MG63 (cell line): Measurements from ENCODE around the gene SLC16A9. TPM values are rescaled to one million over a fixed set of nuclear protein-coding genes. Genes with fewer than 3 reads are reported as not detected.

ENCODE experiments used
- DNase-seq: peaks from one replicate; pipeline ENCODE4 v3.0.0-alpha.2; 2020
- H3K27me3 ChIP-seq: fragments of 250-450 bp; sonication (Bioruptor Pico); 2 replicates; pipeline ENCODE4 v1.5.1; 2020; ENCODE audit warnings: mild to moderate bottlenecking, moderate library complexity
- H3K36me3 ChIP-seq: fragments of 250-450 bp; sonication (Bioruptor Pico); 2 replicates; pipeline ENCODE4 v1.5.1; 2020; ENCODE audit warnings: mild to moderate bottlenecking, moderate library complexity
- H3K4me3 ChIP-seq: fragments of 250-450 bp; sonication (Bioruptor Pico); 2 replicates; pipeline ENCODE4 v1.5.1; 2020; ENCODE audit warnings: mild to moderate bottlenecking, moderate library complexity
- H3K9me3 ChIP-seq: fragments of 250-450 bp; sonication (Bioruptor Pico); 2 replicates; pipeline ENCODE4 v1.5.1; 2020; ENCODE audit warnings: mild to moderate bottlenecking, moderate library complexity
- total RNA-seq: library from RNA; depleted of rRNA; stranded (reverse); fragments of >200 nt; shearing (Covaris generic); gene quantifications from 2 replicates; pipeline ENCODE4 v1.2.3, GENCODE V29; 2014; ENCODE audit warnings: low replicate concordance; rRNA removed

Gene SLC16A9
- total RNA-seq, 1 experiment from 2014 or later, result 1.4 TPM

DNA sequence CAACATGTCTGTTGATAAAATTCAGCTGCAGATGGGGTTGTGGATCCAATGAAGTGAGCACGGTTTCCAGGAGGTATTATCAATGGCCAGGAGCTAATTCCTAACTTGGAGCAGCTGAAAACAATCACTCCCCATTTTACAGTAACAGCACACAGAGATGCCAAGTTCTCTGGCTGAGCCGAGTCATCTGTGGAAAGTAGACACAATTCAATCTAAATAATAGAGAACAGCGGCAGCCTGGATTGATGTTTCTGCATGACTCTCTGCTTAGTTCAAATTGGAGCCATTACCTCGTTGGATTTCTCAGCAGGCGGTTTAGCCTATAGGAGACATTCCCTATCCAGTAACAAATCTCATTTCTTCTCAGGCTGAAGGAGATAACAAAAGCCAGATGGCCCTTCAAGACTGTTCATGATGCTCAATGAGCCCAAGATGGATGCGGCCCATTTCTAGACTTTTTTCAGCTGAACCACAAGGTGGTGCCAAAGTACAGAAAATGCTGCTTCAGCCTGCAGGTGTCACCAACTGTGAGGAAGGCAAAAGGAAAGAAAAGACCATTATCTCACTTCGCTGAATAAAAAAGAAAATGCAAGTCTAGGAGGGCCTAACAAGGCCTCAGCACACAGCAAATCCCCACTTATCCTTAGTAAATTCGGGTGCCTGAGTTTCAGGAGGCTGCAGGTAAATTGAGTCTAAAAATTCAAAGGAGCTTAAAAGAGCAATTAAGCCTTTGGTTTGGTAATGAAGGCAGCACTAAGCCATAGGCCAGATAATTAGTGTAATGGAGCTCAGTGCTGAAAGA is 83.7 kb downstream of the SLC16A9 start:
- Histone ChIP-seq H3K4me3 (no peak overlapping the region), H3K27me3 (no peaks in the 10 kb centered on the region; the same call in 1 of the 2 replicates), H3K36me3 (no peaks in the 10 kb centered on the region), H3K9me3 (no peaks in the 10 kb centered on the region)
- DNase-seq, result no peak

DNA sequence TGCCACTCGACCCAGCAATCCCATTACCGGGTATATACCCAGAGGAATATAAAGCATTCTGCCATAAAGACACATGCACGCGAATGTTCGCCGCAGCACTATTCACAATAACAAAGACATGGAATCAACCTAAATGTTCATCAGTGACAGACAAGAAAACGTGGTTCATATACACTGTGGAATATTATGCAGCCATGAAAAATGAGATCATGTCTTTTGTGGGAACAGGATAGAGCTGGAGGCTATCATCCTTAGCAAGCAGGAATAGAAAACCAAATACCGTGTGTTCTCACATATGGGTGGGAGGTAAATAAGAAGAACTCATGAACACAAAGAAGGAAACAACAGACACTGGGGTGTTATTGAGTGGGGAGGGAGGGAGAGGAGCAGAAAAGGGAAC is 84.7 kb downstream of the SLC16A9 start:
- Histone ChIP-seq H3K4me3 (no peak overlapping the region), H3K9me3 (no peaks in the 10 kb centered on the region), H3K36me3 (no peaks in the 10 kb centered on the region), H3K27me3 (no peaks in the 10 kb centered on the region; the same call in 1 of the 2 replicates)
- DNase-seq, result no peak

DNA sequence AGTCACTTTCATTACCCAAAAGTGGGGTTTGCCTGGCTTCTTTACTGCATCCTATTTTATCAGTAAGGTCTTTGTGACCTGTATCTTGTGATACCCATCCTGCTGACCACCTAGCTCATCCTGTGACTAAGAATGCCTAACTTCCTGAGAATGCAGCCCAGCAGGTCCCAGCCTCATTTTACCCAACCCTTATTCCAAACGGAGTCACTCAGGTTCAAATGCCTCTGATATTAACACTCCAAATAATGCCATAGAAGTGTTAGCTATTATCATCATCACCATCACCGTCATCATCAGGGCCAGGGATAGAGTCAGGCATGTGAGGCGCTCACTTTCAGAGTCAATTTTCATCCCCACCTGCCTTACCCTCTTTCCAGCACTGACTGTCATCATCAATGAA is 85.5 kb downstream of the SLC16A9 start:
- DNase-seq, result no peak
- no peaks in the 10 kb centered on the region for H3K27me3 ChIP-seq
- no peaks in the 10 kb centered on the region for H3K9me3 ChIP-seq
- no peaks in the 10 kb centered on the region for H3K36me3 ChIP-seq
- no peak overlapping the region for H3K4me3 ChIP-seq

DNA sequence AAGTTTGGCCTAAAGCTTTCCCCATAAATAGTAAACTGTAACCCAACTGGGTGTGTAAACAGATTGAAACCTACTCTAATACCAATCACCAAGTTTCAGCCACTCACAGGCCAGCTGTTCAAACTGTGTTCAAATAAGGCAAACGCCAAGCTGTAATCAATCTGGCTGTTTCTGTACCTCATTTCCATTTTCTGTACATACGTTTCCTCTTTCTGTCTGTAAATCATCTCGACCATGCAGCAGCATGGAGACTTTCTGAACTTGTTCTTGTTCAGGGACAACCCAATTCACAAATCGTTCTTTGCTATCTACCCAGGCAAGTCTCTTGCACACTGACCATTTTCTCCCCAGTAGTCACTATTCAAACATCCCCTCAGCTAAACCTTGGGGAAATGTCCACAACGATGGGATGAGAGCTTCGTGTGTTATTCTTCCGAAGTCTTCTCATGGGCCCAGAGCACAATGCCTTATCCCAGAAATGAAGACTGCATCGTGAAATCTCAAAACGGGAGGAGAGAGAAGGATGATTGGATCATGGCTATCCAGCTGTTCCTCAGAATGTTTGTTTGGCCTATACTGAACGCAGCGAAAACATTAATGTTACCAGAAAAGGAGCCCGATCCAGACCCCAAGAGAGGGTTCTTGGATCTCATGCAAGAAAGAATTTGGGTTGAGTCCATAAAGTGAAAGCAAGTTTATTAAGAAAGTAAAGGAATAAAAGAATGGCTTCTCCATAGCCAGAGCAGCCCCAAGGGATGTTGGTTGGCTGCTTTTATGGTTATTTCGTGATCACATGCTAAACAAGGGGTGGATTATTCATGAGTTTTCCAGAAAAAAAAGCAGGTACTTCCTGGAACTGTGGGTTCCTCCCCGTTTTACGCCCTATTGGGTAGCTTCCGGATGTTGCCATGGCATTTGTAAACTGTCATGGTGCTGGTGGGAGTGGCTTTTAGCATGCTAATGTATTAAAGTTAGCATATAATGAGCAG is 86.2 kb downstream of the SLC16A9 start:
- Histone ChIP-seq H3K9me3 (no peaks in the 10 kb centered on the region), H3K4me3 (no peak overlapping the region), H3K27me3 (no peaks in the 10 kb centered on the region), H3K36me3 (no peaks in the 10 kb centered on the region)
- DNase-seq, result no peak

DNA sequence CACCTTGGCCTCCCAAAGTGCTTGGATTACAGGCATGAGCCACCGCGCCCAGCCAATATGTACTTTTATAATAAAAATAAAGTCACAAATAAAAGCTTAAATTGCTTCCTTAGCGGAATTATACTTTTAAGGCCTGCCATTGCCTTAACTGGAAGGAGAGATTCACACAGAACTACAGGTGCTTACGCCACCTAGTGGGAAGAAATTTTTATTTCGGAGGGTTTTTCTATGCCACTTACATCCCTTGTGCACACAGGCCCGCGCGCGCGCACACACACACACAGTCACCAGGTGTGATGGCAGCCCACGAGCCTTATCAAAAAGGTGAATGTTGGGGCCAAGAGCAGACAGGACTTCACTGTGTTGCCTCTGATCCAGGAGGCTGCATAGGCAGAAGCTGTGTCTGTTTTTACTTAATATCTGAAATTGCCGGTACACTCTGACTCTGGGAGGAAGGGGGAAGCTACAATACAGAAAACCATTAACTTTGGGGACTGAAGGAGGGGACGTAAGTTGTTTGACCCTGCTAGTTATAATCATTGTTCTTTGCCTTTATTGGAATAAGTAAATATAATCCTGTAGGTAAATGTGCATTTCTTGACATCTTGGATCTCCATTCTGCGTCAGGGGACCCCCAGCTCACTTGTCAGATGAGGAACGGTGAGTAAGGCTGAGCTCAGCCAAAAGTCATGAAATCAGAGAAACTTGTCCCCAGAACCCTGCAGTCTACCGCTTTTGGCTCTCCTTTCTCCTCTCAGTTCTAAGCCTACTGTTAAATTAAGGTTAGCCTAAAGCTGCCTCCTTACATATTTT is 87.1 kb downstream of the SLC16A9 start:
- Histone ChIP-seq H3K4me3 (no peak overlapping the region), H3K9me3 (no peaks in the 10 kb centered on the region), H3K27me3 (no peaks in the 10 kb centered on the region), H3K36me3 (no peaks in the 10 kb centered on the region)
- peak; percentile 5 for DNase-seq

DNA sequence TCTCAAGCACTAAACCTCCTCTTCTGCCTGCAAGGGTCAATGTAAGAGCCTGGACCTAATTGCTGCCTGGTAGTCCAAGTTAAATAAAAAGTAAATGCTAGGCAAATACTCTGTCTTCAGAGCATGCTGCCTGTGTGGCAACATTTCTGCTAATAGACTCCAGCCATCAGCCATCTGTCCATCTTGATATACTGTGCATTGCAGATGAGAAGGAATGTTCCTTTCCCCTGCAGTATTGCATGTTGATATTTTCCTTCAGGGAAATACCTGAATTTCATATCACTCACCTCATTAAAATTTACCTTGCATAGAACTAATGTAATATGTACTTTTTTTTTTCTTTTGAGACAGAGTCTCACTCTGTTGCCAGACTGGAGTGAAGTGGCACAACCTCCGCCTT is 87.9 kb downstream of the SLC16A9 start:
- no peaks in the 10 kb centered on the region for H3K9me3 ChIP-seq
- H3K4me3 ChIP-seq, result no peak overlapping the region
- H3K36me3 ChIP-seq, result no peaks in the 10 kb centered on the region
- H3K27me3 ChIP-seq, result no peaks in the 10 kb centered on the region
- DNase-seq, result no peak

DNA sequence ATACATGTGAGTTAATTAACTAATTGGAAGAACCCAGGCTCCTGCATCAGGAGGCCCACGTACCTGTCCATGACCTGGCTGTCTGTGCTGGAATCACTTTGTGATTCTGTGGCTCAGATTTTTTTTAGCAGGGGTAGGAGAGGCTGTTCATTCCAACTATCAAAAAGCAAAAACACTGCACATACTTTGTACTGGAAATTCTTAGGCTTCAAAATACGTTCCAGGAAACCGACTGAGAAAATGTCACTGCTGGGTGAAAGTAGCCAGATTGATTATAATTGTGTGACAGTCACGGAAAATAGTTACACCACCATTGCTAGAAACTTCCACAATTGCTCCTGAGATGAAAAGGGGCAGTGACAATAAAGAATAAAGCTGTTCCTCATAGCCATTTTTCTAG is 91.0 kb downstream of the SLC16A9 start:
- Histone ChIP-seq H3K27me3 (no peaks in the 10 kb centered on the region), H3K4me3 (no peak overlapping the region), H3K9me3 (no peaks in the 10 kb centered on the region), H3K36me3 (no peaks in the 10 kb centered on the region)
- DNase-seq, result no peak

DNA sequence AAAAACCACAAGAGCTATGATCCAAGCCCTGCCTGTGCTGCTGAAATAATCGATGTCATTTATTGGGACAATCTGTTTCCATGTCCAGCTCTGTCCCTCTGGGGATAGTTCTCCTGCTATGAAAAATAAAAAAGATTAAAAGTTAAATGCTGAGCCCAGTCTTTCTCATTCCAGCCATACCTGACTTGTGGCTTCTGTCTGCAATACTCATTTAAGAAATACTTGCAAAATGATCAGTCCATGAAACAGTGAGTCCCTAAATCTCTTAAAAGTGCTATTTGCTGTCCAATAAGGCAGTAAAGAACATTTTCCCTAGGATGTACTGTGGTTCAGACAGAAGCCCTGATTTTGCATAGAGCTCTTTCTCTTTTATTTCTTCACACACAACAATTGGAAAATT is 91.7 kb downstream of the SLC16A9 start:
- DNase-seq, result no peak
- H3K4me3 ChIP-seq, result no peak overlapping the region
- H3K27me3 ChIP-seq, result no peaks in the 10 kb centered on the region
- H3K9me3 ChIP-seq, result no peaks in the 10 kb centered on the region
- no peaks in the 10 kb centered on the region for H3K36me3 ChIP-seq

DNA sequence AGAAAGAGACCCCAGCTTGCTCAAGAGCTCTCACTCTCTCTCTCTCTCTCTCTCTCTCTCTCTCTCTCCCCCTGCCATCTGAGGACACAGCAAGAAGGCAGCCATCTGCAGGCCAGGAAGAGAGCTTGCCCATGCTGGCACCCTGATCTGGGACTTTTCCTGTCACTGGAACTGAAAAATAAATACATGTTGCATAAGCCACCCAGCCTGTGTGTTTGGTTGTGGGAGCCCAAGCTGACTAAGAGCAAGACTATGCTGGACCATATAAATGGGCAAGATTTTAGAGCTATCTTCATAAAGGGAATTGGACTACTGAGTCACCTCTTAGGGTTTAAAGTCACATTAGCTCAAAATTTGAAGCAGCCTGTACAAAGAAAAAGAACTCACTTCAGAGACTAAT is 98.6 kb downstream of the SLC16A9 start:
- no peaks in the 10 kb centered on the region for H3K36me3 ChIP-seq
- no peak overlapping the region for H3K4me3 ChIP-seq
- no peaks in the 10 kb centered on the region for H3K9me3 ChIP-seq
- no peak for DNase-seq
- no peaks in the 10 kb centered on the region for H3K27me3 ChIP-seq

DNA sequence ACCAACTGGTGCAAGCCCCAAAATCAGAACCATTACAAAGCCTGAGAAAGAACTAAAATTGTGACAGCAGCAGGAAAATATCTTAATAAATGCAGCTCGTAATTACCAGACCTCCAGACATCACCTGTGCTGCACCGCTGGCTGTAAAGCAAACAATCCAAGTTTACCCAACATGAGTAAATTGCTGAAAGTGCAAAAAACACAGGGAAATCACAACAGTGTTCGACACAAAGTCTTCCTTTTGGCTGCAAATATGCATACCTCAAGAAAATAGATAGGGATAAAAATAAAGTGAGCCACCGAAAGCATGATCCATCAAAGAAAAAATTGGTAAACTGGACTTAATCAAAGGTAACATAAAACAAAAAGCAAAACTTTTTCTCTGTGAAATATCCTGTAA is 101.7 kb downstream of the SLC16A9 start:
- no peaks in the 10 kb centered on the region for H3K36me3 ChIP-seq
- DNase-seq, result no peak
- H3K27me3 ChIP-seq, result no peaks in the 10 kb centered on the region
- no peak overlapping the region for H3K4me3 ChIP-seq
- H3K9me3 ChIP-seq, result no peaks in the 10 kb centered on the region

DNA sequence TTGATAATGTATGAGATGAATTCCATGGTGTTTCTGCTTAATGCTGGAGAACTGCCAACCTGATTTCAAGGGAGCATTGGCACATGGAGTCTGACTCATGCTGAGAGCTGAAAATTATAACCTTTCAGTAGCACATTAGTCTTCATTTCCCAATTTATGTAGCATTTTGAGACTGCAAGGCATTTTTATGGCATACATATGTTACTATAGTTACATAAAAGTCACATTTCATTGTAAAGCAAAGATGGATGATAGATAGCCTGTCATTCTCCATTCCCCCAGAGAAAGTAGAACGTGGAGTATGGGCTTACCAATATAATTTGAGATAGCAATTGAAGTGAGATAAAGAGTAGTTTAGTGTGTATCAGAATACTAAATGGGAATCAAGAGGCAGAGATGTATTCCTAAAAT is 103.1 kb downstream of the SLC16A9 start:
- no peaks in the 10 kb centered on the region for H3K27me3 ChIP-seq
- no peaks in the 10 kb centered on the region for H3K36me3 ChIP-seq
- H3K4me3 ChIP-seq, result no peak overlapping the region
- no peaks in the 10 kb centered on the region for H3K9me3 ChIP-seq
- DNase-seq, result no peak

DNA sequence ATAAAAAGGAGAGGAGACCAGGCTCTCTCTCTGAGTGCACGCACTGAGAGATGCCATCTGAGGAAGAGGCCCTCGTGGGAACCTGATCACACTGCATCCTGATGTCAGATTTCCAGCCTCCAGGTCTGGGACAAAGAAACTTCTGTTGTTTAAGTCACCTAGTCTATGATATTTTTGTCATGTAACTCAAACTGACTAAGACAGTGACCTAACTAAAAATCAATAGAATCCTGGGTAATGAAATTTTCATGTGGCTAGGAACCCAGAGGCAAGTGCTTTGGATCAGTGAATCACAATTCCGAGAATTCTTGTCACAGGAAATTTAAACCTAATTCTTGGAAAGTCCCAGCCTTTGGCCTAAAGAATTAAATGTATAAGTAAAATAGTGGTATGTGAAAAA is 107.7 kb downstream of the SLC16A9 start:
- H3K4me3 ChIP-seq, result no peak overlapping the region
- no peaks in the 10 kb centered on the region for H3K27me3 ChIP-seq
- no peaks in the 10 kb centered on the region for H3K36me3 ChIP-seq
- DNase-seq, result no peak
- H3K9me3 ChIP-seq, result no peaks in the 10 kb centered on the region

Other genes with a start within 250 kb of the SLC16A9 start
- gene MRLN, start 43.6 kb upstream of the SLC16A9 start, total RNA-seq, result not detected in 2 replicates
- 19.0 and 21.1 TPM in 2 replicates for gene CCDC6, start 196.7 kb upstream of the SLC16A9 start, total RNA-seq